SK-N-SH (cell line): Measurements from ENCODE around the gene ATXN7L3.
A peak's percentile ranks its signal among the peaks of the same experiment; 100 is the strongest.

Source experiments
- CTCF ChIP-seq: fragments of 200-600 bp; sonication (generic); IDR thresholded peaks from 2 replicates; pipeline ENCODE4 v1.6.1; 2017; ENCODE audit warnings: antibody characterized with exemption, mild to moderate bottlenecking, moderate library complexity
- GABPA ChIP-seq: IDR thresholded peaks from 2 replicates; pipeline ENCODE4 v1.4.0; 2012; ENCODE audit warnings: low read depth, mild to moderate bottlenecking
- GATA2 ChIP-seq: sonication (generic); formaldehyde crosslinking; IDR thresholded peaks from 2 replicates; pipeline ENCODE4 v1.5.0; 2020; ENCODE audit warnings: mild to moderate bottlenecking, missing genetic modification reagents
- IRF3 ChIP-seq: fragments of 150-350 bp; IDR thresholded peaks from 2 replicates; pipeline ENCODE4 v1.6.1; 2016; ENCODE audit warnings: mild to moderate bottlenecking, low read depth, low read length
- PBX3 ChIP-seq: IDR thresholded peaks from 2 replicates; pipeline ENCODE4; 2012
- REST ChIP-seq: IDR thresholded peaks from 2 replicates; pipeline ENCODE4 v1.6.1; 2012; ENCODE audit warnings: mild to moderate bottlenecking, low read depth, low read length, moderate library complexity

GRCh38 chr17:44204441-44204882 is 4.8 kb upstream of the ATXN7L3 start:
- TF ChIP-seq PBX3 (0 out of 2 replicates have a peak, but pooled peaks have one; percentile 17), CTCF (no peak), GABPA (no peak), REST (no peak), IRF3 (no peak), GATA2 (CRISPR knock-in tag) (no peak)
